Mucosa of rectum (tissue), 2 donors: Measurements from ENCODE around the gene DMKN.
A peak's percentile ranks its signal among the peaks of the same experiment; 100 is the strongest.

ENCODE experiments used
- H3K27ac ChIP-seq, 2 donors: one replicate each; pipeline ENCODE4 v1.7.0; 2013; ENCODE audit warnings: inconsistent platforms in 2 of 2, low read depth in 2 of 2, low read length in 2 of 2
- H3K27me3 ChIP-seq, 2 donors: one replicate each; pipeline ENCODE4 v1.7.0; 2013; ENCODE audit warnings: low read length in 2 of 2; ENCODE audit not compliant: control insufficient read depth in 2 of 2, insufficient read depth in 2 of 2
- H3K36me3 ChIP-seq, 2 donors: one replicate each; pipeline ENCODE4 v1.7.0; 2013; ENCODE audit warnings: low read length in 2 of 2; ENCODE audit not compliant: control insufficient read depth in 2 of 2, insufficient read depth in 2 of 2
- H3K4me1 ChIP-seq, 2 donors: one replicate each; pipeline ENCODE4 v1.7.0; 2013; ENCODE audit warnings: low read length in 2 of 2, mild to moderate bottlenecking in 1 of 2; ENCODE audit not compliant: control insufficient read depth in 2 of 2, insufficient read depth in 2 of 2
- H3K4me3 ChIP-seq, 2 donors: one replicate each; pipeline ENCODE4 v1.7.0; 2013; ENCODE audit warnings: low read length in 2 of 2
- H3K9ac ChIP-seq, 2 donors: one replicate each; pipeline ENCODE4 v1.7.0; 2013; ENCODE audit warnings: low read length in 2 of 2, low read depth in 1 of 2, mild to moderate bottlenecking in 1 of 2
- H3K9me3 ChIP-seq, 2 donors: one replicate each; pipeline ENCODE4 v1.7.0; 2013; ENCODE audit warnings: low read length in 2 of 2; ENCODE audit not compliant: control insufficient read depth in 2 of 2
- donor health status: healthy.
- donor health status: Normal muscosa, but diverticular disease.

DMKN gene

GRCh38 chr19:35549879-35550523 lies 36.6 kb upstream of the DMKN start:
- Histone ChIP-seq H3K27ac (no peak overlapping the region), H3K4me3 (no peak overlapping the region), H3K36me3 (peaks cover 0 to 4% of the 10 kb centered on the region in 2 donors), H3K4me1 (peaks cover 8 to 9% of the 10 kb centered on the region in 2 donors), H3K9me3 (no peaks in the 10 kb centered on the region), H3K9ac (no peak overlapping the region), H3K27me3 (peaks cover 0 to 2% of the 10 kb centered on the region in 2 donors)

- Histone ChIP-seq H3K36me3 (peaks cover 0 to 4% of the 10 kb centered on the region in 2 donors), H3K4me1 (peaks cover 8 to 16% of the 10 kb centered on the region in 2 donors), H3K27ac (no peak overlapping the region), H3K27me3 (no peaks in the 10 kb centered on the region), H3K9me3 (no peaks in the 10 kb centered on the region), H3K4me3 (no peak overlapping the region), H3K9ac (no peak overlapping the region)
These were observed 35.8 kb upstream of the DMKN start for GRCh38 chr19:35549174-35549788.

- Histone ChIP-seq H3K27me3 (no peaks in the 10 kb centered on the region), H3K27ac (no peak overlapping the region), H3K36me3 (peaks cover 0 to 4% of the 10 kb centered on the region in 2 donors), H3K4me3 (peak overlapping the region; percentile 85 to 90), H3K4me1 (peaks cover 8 to 16% of the 10 kb centered on the region in 2 donors), H3K9me3 (no peaks in the 10 kb centered on the region), H3K9ac (peak overlapping the region; percentile 41 to 86)
These were observed 33.1 kb upstream of the DMKN start for GRCh38 chr19:35546532-35546931.

- peak overlapping the region; percentile 85 to 90 for H3K4me3 ChIP-seq
- H3K9me3 ChIP-seq, result no peaks in the 10 kb centered on the region
- H3K27ac ChIP-seq, result peak overlapping the region in 1 of 2 donors; percentile 71
- peaks cover 8 to 16% of the 10 kb centered on the region in 2 donors for H3K4me1 ChIP-seq
- H3K36me3 ChIP-seq, result peaks cover 0 to 4% of the 10 kb centered on the region in 2 donors
- H3K9ac ChIP-seq, result peak overlapping the region; percentile 86 to 88
- H3K27me3 ChIP-seq, result no peaks in the 10 kb centered on the region
These were observed 32.5 kb upstream of the DMKN start for GRCh38 chr19:35545855-35546381.

GRCh38 chr19:35545001-35545854 lies 31.8 kb upstream of the DMKN start, which contains the start of gene TMEM147:
TSS of gene TMEM147 (plus strand) at chr19:35545626. CDS start at chr19:35545740, 114 bp downstream.
- H3K27ac ChIP-seq, result peak within 1 kb of the TSS; percentile 58 to 71
- peak within 1 kb of the TSS; percentile 86 to 88 for H3K9ac ChIP-seq
- peaks cover 8 to 16% of the 10 kb centered on the region in 2 donors for H3K4me1 ChIP-seq
- H3K9me3 ChIP-seq, result no peaks in the 10 kb centered on the region
- H3K4me3 ChIP-seq, result peak within 1 kb of the TSS; percentile 85 to 90
- H3K36me3 ChIP-seq, result peaks cover 0 to 4% of the 10 kb centered on the region in 2 donors
- H3K27me3 ChIP-seq, result no peaks in the 10 kb centered on the region

GRCh38 chr19:35544110-35544802 lies 30.8 kb upstream of the DMKN start:
- Histone ChIP-seq H3K36me3 (peaks cover 0 to 4% of the 10 kb centered on the region in 2 donors), H3K9ac (peak overlapping the region in 1 of 2 donors; percentile 86), H3K27ac (no peak overlapping the region), H3K9me3 (no peaks in the 10 kb centered on the region), H3K4me1 (peaks cover 8 to 16% of the 10 kb centered on the region in 2 donors), H3K27me3 (no peaks in the 10 kb centered on the region), H3K4me3 (peak overlapping the region; percentile 85 to 90)

GRCh38 chr19:35543280-35544109 lies 30.0 kb upstream of the DMKN start:
- H3K4me1 ChIP-seq, result peaks cover 8 to 16% of the 10 kb centered on the region in 2 donors
- H3K9ac ChIP-seq, result no peak overlapping the region
- no peak overlapping the region for H3K27ac ChIP-seq
- H3K27me3 ChIP-seq, result no peaks in the 10 kb centered on the region
- peaks cover 0 to 4% of the 10 kb centered on the region in 2 donors for H3K36me3 ChIP-seq
- no peaks in the 10 kb centered on the region for H3K9me3 ChIP-seq
- H3K4me3 ChIP-seq, result no peak overlapping the region

- Histone ChIP-seq H3K27ac (no peak overlapping the region), H3K27me3 (no peaks in the 10 kb centered on the region), H3K36me3 (peaks cover 0 to 1% of the 10 kb centered on the region in 2 donors), H3K4me1 (peaks cover 8 to 16% of the 10 kb centered on the region in 2 donors), H3K4me3 (no peak overlapping the region), H3K9ac (no peak overlapping the region), H3K9me3 (no peaks in the 10 kb centered on the region)
These were observed 28.8 kb upstream of the DMKN start for GRCh38 chr19:35542209-35542608.
